ENCODE data around the gene DHRS11.

Gene DHRS11

DNA sequence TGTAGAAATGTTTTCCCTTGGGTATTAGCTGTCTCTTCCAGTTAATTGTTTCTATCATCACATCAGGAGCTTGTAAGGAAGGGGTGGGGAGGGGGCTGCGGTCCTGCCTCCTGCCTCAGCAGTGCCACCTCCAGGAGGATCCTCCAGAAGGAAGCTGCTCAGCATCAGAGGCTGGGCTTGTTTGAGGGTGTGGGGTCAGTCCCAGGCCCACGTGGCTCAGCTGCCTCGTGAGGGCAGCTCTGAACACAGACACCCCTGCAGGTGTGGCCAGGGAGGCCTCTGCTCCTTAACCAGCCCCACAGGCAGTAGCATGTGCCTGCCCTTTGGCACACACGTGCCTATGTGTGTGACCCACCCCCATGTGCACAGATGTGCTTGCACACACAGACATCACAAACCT is 56.0 kb downstream of the DHRS11 start:
- no peak for DNase-seq (ENCODE audit: low read depth in 1 of 2, low spot score in 1 of 2)

DNA sequence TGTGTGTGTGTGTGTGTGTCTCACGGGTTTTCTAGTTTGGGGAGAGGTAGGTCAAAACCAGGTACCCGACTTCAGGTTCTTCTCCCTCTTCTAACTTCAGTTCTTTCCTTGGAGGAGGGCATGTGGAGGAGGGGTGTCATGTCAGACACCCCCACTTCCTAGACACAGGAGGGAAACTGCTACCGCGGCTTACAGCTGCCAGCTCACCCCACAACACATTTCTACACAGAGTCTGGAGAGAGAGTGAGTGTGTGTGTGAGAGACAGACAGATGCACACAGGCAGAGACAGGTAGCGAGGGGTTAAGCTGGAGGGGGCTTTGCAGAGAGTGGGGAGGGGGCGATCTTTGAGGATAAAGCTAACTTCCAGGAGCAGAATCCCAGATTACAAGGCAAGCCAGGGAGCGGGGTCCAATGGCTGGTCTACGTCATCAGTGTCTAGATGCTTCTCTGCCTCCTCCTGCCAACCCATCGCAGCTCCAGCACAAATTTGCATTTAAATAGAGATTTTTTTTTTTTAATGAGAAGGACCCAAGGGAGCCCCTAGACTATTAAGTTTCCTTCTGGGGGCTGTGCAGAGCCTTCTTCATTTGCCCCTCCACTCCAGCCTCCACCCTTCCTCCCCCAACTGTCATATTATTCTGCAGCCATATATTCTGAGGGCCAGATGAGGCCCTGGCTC is 58.6 kb downstream of the DHRS11 start:
- DNase-seq (ENCODE audit: low read depth in 1 of 2, low spot score in 1 of 2): no peak
